Activated CD4-positive, alpha-beta T cell treated with anti-CD3 and anti-CD28 coated beads, Interleukin-2, amount 50 U/mL, for 1 hour (primary cell): ENCODE results near the gene CACNG8.
"Not testable (repeated sequence)": the region's sequence is repeated elsewhere in the genome, so short reads cannot be mapped to it uniquely, and the experiment has no call there.

ENCODE experiments used
- DNase-seq: peaks from one replicate; pipeline ENCODE4 v3.0.0-alpha.2; 2020

CACNG8 gene

DNA sequence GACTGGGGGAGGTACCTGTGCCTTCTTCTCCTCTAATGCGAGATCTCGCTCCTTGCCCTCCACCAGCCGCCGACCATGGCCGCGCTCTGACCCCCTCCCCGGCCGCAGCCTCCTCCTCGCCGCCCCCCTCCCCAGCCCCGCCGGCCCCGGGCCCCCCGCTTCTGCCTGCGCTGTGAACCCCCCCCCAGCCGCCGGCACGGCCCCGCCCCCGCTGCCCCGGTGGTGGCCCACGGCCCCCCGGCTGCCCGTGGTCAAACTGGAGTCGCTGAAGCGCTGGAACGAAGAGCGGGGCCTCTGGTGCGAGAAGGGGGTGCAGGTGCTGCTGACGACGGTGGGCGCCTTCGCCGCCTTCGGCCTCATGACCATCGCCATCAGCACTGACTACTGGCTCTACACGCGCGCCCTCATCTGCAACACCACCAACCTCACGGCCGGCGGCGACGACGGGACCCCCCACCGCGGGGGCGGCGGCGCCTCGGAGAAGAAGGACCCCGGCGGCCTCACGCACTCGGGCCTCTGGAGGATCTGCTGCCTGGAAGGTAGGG is at the start of gene CACNG8:
TSS of gene CACNG8 (plus strand) at position 51 of the 545 bp plus-strand sequence.
- no peak for DNase-seq

DNA sequence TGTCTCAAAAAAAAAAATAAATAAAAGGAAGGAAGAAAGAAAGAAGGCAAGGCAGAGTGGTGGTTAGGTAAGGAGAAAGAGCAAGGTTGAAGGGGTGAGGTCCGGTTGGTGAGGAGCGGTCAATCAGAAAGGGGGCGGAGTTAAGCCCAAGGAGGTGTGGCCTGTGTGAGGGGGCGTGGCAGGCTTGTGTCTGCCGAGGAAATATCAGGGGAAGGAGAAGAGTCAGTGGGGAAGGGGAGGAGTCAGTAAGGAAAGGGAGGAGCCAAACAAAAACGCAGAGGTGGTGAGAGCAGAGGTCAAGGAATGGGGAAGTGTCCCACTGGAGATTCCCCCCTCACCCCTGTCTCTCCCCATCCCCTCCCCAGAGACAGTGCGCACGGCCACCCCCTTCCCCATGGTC is 47.7 kb upstream of the CACNG8 start:
- DNase-seq: no peak

GRCh38 chr19:53916004-53916403 is 46.7 kb upstream of the CACNG8 start:
- no peak for DNase-seq

- no peak for DNase-seq
Measured at GRCh38 chr19:53917356-53917755, 45.4 kb upstream of the CACNG8 start.

GRCh38 chr19:53927739-53928138 is 35.0 kb upstream of the CACNG8 start:
- peak; percentile 49 for DNase-seq

- no peak for DNase-seq
Measured at GRCh38 chr19:53936029-53936428, 26.7 kb upstream of the CACNG8 start.

GRCh38 chr19:53942001-53942786 is 20.5 kb upstream of the CACNG8 start:
- no peak for DNase-seq

GRCh38 chr19:53944416-53944815 is 18.3 kb upstream of the CACNG8 start:
- DNase-seq: no peak

DNA sequence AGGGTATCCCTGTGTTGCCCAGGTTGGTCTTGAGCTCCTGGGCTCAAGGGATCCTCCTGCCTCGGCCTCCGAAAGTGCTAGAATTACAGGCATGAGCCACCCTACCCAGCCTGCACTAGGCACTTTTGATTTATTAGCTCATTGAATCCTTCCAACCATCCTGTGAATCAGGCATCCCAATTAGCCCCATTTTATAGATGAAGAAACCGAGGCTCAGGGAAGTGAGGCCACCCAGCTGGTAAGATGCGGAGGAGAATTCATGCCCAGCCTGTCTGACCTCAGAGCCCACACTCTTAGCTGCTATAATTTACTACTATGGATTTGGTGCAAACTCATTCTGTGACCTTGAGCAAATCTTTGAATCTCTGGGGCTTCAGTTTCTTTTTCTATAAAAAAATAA is 17.8 kb upstream of the CACNG8 start:
- no peak for DNase-seq

GRCh38 chr19:53945441-53945840 is 17.3 kb upstream of the CACNG8 start:
- no peak for DNase-seq

DNA sequence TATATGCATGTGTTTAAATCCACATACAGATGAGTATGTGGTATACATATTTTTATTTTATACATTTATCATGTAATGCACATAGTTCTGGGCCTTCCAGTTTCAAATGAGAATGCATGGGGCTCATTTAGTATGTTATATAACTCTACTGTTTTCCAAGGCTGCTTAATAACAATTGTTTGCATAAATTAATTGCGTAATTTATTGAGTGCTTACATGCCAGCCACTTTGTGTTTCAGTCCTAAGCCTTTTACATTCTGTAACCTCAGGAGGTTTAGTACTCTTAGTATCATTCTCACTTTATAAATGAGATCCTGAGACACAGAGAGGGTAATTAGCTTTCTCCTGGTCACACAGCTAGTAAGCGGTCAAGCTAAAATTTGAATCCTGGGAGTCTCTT is 16.7 kb upstream of the CACNG8 start:
- DNase-seq: no peak

DNA sequence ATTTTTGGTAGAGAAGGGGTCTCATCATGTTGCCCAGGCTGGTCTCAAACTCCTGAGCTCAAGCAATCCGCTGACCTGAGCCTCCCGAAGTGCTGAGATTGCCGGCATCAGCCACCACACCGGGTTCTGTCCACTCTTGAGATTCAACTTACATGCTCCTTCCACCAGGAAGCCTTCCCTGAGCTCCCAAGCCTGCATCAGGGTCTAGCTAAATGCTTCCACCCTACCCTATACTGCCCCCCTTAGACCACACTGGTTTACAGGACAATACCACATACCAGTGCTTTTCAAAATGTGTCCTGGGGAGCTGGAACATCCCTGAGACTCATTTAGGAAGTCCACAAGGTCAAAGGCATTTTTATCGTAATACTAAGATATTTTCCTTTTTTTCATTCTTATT is 15.1 kb upstream of the CACNG8 start:
- no peak for DNase-seq

GRCh38 chr19:53948611-53949010 is 14.1 kb upstream of the CACNG8 start:
- not testable (repeated sequence) for DNase-seq

DNA sequence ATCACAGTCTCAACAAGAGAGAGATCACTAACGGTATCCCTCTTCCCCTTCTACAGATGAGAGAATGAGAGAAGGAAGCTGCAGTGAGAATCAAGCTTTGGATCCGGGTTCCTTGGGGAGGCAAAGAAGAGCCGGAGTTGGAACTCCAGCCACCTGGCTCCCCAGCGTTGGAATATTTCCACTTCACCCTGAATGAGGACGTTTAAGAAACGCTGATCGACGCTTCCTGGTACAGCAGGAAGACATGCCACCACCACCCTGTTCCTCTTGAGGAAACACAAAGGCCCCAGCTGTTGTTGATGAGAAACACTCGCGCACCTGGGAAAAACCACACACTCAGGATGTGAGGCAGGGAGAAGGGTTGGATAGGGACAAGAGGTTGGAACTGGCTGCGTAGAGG is 11.3 kb upstream of the CACNG8 start:
- no peak for DNase-seq

GRCh38 chr19:53951947-53952346 is 10.8 kb upstream of the CACNG8 start:
- no peak for DNase-seq

DNA sequence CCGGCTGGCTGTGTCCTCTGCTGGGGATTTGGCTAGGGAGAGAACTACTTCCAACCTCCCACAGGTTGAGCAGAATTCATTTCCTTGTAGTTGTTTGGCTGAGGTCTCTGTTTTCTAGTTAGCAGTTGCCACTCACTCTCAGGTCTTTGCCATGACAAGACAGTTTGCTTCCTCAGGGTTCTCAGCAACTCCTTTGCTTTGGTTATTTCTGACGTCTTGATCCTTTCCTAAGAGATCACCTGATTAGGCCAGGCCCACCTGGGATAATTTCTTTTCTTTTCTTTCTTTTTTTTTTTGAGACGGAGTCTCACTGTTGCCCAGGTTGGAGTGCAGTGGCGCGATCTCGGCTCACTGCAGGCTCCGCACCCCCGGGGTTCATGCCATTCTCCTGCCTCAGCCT is 9.4 kb upstream of the CACNG8 start:
- no peak for DNase-seq

GRCh38 chr19:53957448-53958167 is 5.1 kb upstream of the CACNG8 start:
- DNase-seq: no peak

DNA sequence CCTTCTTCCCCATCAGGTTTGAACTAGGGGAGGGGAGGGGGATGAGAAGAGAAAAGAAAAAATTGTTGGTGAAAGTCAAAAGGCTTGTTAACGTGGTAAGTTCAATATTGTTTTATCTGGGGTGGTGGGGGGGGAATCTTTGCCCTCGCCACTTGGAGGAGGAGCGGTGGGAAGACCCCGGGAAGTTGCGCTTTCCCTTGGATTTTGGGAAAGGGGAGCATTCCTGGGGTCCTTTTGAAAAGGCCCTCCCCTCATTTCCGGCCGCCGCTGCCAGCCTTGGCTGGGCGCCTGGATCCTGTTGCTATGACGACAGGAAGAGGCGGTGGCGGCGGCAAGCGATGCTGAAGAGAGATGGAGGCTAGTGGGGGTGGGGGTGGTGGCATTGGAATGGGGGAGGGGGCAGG is 4.6 kb upstream of the CACNG8 start:
- no peak for DNase-seq

DNA sequence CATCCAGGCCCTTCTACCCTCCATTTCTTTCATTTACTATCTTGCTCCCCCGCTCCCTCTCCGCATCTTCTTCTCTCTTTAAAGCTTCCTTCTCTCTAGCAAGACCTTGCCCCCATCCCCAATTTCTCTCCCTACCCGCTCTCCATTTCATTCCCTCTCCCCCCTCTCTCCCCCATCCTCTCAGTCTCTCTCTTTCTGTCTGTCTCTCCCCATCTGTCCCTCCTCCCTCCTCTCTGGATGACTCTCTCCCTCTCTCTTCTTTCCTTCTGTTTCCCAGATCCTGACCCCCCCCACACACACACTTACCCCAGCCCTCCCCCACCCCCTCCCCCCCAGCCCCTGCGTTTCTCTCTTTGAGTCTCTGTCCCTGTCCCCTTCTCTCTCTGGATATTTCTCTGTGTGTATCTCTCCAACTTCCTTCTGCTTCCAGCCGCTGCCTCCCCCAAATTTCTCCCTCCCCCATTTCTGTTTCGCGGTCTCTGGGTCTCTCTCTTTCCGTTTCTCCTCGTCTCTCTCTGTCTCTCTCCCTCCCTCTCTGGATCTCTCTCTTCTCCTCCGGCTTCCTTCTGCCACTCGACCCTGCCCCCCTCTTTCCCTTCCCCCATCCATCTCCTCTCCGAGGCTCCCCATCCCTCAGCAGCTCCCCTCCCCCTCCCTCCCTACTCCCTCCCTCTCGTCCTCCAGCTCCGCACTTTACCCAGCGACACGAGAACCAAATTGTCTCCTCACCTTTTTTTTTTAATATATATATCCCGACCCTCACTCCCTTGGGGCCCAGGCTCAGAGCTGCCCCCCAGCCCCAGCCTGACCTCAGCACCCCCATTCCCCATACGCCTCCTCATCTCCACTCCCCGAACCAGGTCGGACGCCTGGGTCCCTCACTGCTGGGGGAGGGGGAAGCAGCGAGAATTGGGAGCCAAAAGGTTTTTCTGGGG is 3.6 kb upstream of the CACNG8 start:
- no peak for DNase-seq

DNA sequence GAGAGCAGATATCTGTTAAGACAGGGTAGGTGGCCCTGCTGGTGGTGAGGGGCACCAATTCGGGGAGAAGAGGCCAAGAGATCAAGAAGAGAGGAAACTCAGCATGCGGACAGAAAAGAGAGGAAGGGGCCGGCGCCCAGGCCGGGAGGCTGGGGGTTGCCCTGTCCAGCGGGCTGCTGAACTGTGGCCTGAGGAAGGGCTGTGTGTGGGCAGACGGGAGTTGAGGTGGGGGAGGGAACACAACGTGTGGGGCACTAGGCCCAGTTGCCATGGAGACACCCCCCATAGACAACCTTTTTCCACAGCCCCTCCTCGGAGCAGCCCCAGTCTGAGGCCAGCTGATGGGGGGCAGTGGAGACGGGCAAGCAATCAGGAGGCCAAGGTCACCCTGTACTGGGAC is 2.5 kb upstream of the CACNG8 start:
- DNase-seq: no peak

DNA sequence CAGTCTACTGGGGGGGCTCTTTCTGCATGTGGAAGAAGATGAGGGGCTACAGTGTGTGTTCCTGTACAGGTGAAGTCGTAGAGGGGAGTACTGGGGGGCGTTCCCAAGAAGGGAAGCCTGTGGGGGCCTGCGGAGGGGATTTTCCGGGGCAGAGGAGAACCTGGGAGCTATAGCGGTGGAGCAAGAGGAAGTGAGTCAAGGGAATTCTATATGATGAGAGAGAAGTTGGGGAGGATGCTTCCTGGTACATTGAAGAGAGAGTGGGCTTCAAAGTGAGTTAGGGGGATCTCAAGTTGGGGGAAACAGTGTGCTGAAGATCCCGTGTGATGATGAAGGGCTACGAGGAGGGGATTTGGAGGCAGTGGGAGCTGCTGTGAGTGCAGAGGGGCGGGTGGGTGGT is 1.9 kb upstream of the CACNG8 start:
- no peak for DNase-seq

- no peak for DNase-seq
Measured at GRCh38 chr19:53961523-53962356, 997 bp upstream of the CACNG8 start.
